ENCODE results near the gene GNAQ. TPM values are rescaled to one million over a fixed set of nuclear protein-coding genes. Genes with fewer than 3 reads are reported as not detected.
"Not testable (repeated sequence)": the region's sequence is repeated elsewhere in the genome, so short reads cannot be mapped to it uniquely, and the experiment has no call there.

Gene GNAQ
- total RNA-seq, 2 experiments from 2014 or later, result 15.3 to 18.2 TPM

DNA sequence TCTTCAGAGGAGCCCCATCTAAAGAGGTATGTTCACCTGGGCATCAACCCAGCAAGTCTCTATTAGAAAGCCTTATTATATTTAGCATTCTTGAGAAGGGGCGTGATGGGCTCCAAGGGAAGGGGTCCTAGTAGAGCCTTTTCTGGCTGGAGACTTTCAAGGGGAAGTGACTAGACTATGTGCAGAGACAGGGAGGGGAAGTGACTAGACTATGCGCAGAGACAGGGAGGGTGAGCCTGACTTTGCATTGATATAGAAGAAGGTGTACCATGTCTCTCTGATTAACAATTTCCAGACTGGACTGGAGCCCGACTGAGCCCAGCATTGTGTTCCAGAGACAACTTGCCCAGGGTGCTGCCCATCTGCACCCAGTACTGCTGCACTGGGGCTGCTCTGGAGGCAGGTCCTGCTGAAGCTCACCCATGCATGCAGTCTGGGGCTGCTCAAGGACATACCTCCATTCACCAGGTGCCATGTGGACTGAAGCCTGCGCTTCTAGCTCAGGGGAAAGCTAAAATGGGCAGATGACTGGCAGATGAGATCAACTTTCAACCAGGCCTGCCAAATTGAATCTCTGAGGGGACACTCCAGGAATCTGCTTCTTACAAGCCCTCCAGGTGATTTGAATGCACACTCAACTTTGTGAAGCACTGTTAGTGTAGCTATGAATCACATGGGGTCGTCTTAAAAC, 300.5 kb downstream of the GNAQ start:
- POLR2A ChIA-PET, result no interaction called here
- CTCF ChIA-PET, result no interaction called here

DNA sequence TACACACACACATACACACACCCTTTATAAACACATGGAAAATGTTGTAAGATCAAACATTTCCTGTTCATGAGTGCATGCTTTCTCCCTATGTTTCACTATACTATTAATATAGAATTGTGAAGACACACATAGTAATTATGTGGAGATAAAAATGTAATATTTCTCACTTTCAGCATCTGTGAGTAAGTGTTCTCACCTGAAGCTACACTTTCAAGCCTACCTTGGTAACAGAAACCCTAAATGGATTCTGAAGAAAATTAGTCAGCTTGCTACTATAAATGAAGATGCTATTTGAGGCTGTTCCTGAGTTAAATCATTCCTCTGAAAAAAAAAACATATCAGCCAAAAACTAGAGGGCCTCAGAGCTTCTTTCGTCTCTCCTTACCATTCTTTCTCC, 302.4 kb downstream of the GNAQ start:
- ChIA-PET POLR2A (interaction anchor here (0.6 to 0.7 kb wide), 2 partner anchors 11 to 61 kb away, joined by 3 read pairs; no protein-coding TSS in a partner anchor), CTCF (no interaction called here)

DNA sequence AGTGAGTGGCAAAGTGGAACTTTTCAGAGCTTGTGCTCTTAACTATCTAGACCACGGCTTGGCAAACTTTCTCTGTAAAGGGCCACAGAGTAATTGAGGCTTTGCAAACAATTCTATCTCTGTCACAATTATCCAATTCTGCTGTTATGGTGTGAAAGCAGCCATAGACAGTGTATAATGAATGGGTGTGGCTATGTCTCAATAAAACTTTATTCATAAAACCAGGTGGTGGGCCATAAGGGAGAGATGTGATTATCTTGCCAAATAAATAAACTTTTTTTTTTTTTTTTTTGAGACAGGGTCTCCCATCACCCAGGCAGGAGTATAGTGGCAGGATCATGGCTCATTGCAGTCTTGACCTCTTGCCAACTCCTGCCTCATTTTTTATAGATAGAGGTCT, 304.8 kb downstream of the GNAQ start:
- ChIA-PET POLR2A (no interaction called here), CTCF (no interaction called here)

DNA sequence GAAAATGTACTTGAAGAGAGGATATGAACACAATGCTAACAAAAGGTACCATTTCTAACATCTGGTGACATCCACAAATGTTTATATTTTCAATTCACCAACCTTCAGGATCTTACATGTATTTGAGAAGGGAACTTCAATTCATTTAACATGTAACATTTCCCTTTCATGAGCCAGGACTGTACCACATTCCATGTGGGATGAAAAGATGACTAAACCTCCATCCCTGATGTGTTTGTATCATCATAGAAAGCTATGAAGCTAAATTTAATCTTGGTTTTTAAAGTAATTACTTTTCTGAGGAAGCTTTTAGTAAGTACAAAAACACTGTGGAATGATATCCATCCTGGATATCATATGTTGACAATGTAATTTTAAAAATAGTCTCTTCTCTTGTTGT, 305.3 kb downstream of the GNAQ start:
- CTCF ChIA-PET, result no interaction called here
- POLR2A ChIA-PET, result no interaction called here

DNA sequence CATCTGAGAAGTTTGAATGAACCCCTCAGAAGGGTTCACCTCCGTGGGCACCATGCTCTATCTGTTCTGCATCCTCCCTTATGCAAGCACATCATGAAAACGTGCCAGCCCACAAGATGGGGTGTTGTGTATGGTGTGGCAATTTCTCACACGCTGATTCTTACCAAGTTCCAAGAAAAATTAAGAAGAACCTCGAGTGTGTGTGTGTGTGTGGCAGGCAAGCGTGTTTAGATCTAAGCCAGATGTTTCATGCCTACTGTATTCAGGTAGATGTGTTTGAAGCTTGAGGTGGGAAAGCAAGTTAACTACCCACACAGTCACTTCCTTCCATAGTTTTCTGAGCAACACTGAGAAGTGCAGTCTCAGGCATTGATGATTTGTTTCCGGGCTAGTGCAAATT, 305.8 kb downstream of the GNAQ start:
- ChIA-PET POLR2A (no interaction called here), CTCF (no interaction called here)

DNA sequence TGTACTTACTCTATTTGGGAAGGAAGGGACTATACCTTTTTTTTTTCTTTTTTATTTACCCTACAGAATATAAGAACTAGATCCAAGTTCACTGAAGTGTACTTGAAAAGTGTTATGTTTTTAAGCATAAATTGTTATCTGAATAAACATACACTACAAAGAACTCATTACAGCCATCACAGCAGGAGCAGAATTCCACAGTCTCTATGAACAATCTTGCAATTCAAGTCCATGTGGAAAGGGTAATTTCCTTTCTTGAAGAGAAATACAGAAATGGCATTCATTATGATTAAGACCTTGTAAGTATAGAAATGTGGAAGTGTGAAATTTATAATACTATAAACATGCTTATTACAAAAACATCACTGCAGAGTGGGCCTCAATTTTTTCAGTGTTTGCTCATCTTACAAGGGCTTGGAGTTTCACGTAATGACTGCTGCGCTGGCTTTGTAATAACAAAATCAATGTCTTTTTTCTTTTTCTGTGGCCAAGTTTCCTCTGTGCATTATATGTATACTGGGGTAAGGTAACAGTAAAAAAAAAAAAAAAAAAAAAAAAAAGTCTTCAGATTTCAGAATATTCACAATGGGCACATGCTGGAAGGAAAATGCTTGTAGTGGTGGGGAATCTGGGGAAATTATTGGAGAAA, 306.4 kb downstream of the GNAQ start:
- POLR2A ChIA-PET, result no interaction called here
- CTCF ChIA-PET, result no interaction called here

DNA sequence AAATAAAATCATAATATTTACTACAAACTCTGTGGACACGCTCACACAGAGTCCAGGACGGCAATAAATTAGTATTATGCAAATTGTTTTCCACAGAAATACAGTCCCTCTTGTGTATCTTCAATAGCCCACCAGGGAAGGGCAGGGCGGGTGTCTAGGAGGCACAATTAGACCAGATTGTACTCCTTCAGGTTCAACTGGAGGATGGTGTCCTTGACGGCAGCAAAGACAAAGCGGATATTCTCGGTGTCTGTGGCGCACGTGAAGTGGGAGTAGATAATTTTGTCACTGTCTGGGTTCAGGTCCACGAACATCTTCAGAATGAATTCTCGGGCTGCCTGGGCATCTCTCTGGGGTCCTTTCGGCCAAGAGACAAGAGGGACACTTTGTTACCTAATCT, 310.5 kb downstream of the GNAQ start:
- CTCF ChIA-PET, POLR2A ChIA-PET: not testable (repeated sequence)

DNA sequence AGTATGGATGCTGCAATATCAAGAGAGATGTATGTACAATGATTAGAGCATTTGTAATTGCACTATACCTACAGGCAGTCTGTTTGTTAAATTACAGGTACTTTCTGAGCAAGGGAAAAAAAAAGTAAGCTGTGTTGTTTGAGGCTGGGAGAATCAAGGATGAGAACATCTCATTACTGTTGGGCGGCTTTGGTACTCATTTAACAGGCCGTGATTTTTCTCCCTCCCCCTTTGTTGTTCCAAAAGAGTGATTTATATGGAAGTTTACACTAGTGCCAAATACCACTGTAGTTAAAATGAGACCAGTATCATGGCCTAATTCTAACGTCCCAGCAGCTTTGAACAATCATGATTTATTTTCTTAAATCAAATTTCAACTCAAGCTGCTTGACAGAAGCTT, 312.3 kb downstream of the GNAQ start:
- ChIA-PET CTCF (no interaction called here), POLR2A (no interaction called here)

DNA sequence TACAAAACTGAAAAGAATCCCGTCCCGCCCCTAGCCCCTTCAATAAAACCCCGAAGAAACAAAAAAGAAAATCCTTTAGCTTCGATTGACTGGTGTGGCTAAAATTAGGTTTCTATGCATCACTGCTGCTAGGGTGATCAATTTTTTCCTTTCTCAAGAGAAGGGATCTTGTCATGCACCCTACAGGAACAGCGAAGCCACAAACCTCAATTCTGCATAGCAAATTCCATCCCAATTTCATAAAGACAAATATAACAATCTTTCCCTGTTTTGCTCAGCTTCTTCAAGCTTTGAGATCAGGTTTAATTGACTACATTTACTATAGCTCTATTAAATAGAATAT, 313.3 kb downstream of the GNAQ start:
- ChIA-PET POLR2A (interaction anchor here (0.6 to 1.0 kb wide), 3 partner anchors 11 to 181 kb away, joined by 3 read pairs; no protein-coding TSS in a partner anchor), CTCF (interaction anchor here (0.6 kb wide), 1 partner anchor 249 kb away, joined by 5 read pairs; no protein-coding TSS in a partner anchor)

DNA sequence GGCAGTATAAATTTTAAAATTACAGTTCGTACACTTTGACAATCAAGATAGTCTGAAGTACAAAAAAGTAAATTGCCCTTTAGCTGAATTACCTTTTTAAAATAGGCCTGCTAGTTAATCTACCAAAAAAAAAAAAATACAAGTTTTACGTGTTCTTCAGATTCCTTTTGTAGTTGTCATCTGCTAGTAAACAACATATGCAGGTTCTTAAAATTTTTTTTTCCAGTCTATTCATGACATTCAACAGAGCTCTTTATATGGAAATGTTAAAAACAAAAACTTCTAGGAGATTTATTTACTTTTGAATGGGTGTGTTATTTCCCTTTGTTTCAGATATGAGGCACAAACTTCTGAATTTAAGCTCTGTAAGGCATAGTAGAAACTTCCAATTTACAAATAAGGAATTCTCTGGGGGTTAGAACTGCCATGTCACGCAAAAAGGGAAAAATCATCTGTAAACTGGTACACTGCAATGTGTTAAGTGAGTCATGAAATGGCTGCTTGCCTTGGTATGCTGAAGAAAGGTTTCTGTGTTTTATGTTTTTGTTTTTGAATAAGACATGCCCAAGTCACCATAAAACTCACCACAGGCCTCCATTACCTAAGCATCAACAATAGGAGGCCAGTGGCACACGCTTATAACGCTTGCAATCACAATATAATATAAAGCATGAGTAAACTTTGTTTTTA, 313.9 kb downstream of the GNAQ start:
- CTCF ChIA-PET, result interaction anchor here (0.6 kb wide), 1 partner anchor 249 kb away, joined by 5 read pairs; no protein-coding TSS in a partner anchor
- POLR2A ChIA-PET, result interaction anchor here (0.6 to 1.0 kb wide), 2 partner anchors 12 to 30 kb away, joined by 3 read pairs; no protein-coding TSS in a partner anchor

DNA sequence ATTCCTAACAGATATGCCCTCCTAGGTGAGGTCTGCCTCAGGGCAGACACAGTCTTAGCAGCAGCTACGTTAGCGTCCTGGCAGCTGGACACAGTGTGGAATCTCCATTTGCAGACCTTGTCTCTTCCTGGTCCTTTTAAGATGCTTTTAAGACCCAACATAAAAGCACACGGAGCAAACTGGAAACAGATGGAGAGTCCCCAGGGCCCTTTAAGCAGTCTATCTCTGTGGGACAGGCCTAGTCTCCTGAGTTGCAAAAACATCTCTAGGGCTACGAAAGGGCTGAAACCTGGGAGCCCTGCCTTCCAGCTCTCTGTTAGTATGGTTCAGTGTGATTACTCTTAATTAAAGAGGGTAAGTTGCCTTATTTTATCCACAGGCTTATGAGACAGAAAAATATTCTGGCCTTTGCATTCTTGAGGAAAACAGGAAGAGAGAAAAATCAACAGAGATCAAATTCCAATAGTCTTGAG, 317.5 kb downstream of the GNAQ start:
- CTCF ChIA-PET, result no interaction called here

DNA sequence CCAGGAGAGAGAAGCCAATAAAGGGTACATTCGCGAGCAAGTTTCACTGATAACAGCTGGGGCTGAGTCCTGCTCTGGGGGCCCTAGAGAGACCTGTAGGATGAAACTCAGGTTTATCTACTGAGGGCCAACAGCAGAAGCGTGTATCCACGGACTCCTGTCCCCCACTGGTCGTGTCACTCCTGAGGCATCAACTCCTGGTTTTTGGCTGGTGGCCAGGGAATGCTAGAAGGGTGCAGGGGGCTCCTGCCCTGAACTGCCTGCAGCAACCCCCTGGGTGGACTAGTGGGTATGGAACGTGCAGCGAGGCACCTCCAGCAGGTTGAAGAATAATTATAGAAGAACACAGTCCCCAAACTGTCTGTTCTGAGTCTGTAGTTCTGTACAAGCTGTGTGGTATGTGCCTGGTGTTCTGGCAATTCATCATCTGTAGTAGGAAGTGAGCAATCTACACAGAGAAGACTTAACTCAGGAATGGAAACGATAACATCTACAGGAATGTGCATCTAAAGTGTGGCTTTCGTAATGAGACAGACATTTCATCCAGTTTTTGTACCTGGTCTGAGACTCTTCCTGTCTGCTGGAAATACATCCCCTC, 319.0 kb downstream of the GNAQ start:
- POLR2A ChIA-PET, result no interaction called here
- CTCF ChIA-PET, result no interaction called here

More for the DNA sequence above, 317.5 kb downstream of the GNAQ start:
- POLR2A ChIA-PET, result no interaction called here

DNA sequence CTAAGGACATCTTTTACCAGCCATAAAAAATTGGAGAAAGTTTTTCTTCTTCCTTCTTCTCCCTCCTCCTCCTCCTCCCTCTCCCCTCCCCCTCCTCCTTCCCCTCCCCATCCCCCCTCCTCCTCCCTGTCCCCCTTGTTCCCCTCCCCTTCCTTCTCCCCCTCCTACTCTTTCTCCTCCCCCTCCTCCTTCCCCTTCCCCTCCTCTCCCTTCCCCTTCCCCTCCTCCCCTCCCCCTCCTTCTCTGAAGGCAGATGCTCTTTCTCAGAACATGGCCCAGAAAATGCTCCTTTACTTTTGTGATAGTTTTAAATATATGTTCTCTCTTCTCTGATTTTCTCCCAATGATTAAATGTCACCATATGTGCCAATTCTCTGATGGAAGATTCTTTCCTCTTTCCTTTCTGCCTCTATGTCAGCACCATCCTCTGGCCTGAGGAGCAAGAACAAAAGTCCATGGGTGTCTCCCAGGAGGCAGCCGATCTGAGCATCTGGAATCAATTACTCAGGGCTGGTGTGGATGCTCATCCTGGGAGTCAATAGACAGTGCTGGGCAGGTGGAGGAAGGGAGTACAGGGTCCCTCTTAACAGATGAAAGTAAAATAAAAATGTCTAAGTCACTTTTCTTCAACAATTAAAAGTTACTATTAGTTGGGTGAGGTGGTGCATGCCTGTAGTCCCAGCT, 320.5 kb downstream of the GNAQ start:
- CTCF ChIA-PET, result no interaction called here
- POLR2A ChIA-PET, result no interaction called here

DNA sequence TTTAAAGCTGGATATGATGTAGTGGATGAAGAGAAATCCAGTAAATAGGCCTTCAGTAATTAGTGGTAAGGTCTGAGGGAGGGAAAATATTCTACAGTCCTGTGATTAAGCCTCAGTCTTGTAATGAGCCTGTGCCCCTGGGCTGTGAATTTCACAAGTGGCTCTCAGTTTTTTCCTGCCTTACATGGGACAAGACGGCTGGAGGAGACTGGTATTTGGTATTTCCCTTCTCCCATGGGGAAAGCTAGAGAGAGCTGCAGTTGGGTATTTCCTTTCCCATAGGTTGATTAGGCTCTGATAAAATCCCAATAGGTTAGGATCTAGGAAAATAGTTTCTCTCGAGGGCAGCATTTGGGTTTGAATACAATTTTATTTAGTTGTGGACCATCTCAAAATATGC, 321.3 kb downstream of the GNAQ start:
- ChIA-PET POLR2A (no interaction called here), CTCF (no interaction called here)

DNA sequence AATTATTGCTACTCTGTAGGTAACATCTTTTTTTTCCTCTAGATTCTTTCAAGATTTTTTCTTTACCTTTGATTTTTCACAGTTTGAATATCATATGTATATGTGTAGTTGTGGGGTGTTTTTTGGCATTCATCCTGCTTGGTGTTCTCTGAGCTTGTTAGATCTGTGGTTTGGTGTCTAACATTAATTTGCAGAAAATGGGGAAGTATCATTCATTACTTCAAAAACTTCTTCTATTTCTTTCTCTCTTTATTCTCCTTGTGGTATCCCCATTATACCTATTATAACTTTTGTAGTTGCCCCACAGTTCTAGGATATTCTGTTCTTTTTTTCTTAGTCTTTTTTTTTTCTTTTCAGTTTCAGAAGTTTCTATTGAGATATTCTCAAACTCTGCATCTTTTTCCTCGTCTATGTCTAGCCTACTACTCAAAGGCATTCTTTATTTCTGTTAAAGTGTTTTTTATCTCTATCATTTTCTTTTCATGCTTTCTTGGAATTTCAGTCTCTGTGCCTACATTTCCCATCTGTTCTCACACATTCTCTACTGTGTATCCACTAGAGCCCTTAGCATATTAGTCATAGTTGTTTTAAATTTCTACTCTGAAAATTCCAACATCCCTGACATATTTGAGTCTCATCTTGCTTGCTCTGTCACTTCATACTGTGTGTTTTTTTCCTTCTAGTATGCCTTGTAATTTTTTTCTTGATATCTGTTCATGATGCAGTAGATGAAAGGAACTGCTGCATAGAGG, 323.4 kb downstream of the GNAQ start:
- POLR2A ChIA-PET, result no interaction called here
- CTCF ChIA-PET, result no interaction called here

DNA sequence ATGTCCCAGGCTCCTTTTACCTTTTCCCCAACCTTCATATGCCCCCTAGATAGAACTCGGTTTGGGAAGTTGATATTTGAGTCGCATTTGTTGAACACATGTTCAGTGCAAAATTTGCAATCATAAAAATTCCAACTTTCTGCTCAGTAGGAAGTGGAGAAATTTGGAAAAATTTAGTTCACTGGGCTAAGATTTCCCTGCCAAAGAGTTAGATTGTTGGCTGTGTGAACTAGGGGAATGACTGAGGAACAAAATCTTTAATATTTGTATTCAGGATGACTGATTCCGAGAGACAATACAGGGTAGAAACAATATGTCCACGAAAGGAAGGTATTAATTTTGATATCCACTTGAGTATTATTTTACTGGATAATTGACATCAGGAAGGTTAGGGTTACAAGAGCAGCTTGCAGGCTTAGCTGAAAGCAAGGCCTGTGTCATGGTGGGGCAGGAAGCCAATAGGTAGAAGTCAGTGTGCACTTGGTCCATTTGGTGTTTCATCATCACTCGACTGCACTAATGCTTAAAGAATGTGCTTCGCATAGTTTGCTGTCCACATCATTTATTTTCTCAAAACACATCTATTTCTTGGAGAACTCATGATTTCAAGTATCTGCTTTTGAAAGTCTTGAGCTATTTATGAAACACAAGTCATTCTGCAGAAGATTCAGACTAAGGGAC, 324.1 kb downstream of the GNAQ start:
- CTCF ChIA-PET, result no interaction called here
- POLR2A ChIA-PET, result no interaction called here

DNA sequence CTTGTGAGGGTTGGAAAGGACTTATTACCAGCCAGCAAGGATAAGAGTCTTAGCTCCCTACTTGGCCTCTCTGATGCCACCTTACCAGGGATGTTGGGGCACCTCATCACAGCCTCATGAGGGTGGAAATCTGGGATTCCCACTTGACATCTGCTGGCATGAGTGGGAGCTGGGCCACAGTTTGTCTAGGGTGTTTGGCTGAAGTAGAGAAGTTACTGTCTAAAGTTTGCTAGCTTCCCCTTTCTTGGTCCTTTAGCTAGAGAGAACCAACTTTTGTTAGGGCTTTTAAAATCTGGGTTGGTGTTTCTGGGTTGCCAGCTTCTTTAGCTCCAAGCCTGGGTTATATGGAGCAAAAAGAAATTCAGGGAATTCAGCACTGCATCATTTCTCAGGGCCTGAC, 326.0 kb downstream of the GNAQ start:
- ChIA-PET CTCF (no interaction called here), POLR2A (no interaction called here)

DNA sequence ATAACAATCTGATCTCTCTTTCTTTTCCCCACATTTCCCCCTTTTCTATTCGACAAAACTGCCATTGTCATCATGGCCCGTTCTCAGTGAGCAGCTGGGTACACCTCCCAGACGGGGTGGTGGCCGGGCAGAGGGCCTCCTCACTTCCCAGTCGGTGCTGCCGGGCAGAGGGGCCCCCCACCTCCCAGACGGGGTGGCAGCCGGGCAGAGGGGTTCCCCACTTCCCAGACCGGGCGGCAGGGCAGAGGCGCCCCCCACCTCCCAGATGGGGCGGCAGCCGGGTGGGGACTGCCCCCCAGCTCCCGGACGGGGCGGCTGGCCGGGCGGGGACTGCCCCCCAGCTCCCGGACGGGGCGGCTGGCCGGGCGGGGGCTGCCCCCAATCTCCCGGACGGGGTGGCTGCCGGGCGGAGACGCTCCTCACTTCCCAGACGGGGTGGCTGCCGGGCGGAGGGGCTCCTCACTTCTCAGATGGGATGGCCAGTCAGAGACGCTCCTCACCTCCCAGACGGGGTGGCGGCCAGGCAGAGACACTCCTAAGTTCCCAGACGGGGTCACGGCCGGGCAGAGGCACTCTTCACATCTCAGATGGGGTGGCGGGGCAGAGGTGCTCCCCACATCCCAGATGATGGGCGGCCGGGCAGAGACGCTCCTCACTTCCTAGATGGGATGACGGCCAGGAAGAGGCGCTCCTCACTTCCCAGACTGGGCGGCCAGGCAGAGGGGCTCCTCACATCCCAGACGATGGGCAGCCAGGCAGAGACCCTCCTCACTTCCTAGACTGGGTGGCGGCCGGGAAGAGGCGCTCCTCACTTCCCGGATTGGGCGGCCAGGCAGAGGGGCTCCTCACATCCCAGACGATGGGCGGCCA, 328.9 kb downstream of the GNAQ start:
- POLR2A ChIA-PET, CTCF ChIA-PET: not testable (repeated sequence)
